Neural crest cell (in vitro differentiated cells): ENCODE measurements around the gene TCF4. TPM values are rescaled to one million over a fixed set of nuclear protein-coding genes. Genes with fewer than 3 reads are reported as not detected.
A peak's percentile ranks its signal among the peaks of the same experiment; 100 is the strongest.

ENCODE experiments used
- DNase-seq: peaks from one replicate; pipeline ENCODE4 v3.0.0; 2021; ENCODE audit warnings: low read depth, mixed read lengths, low spot score
- H3K27ac Mint-ChIP-seq: one replicate; pipeline ENCODE4 v1.8.0; 2021; ENCODE audit warnings: mild to moderate bottlenecking, mixed read lengths; ENCODE audit not compliant: unreplicated experiment
- H3K27me3 Mint-ChIP-seq: 2 replicates; pipeline ENCODE4 v1.8.0; 2021; ENCODE audit warnings: low read depth, mild to moderate bottlenecking, mixed read lengths
- H3K36me3 Mint-ChIP-seq: 2 replicates; pipeline ENCODE4 v1.8.0; 2021; ENCODE audit warnings: low read depth, mild to moderate bottlenecking, mixed read lengths
- H3K4me1 Mint-ChIP-seq: 2 replicates; pipeline ENCODE4 v1.8.0; 2021; ENCODE audit warnings: mixed read lengths
- H3K4me3 Mint-ChIP-seq: one replicate; pipeline ENCODE4 v1.8.0; 2021; ENCODE audit warnings: mild to moderate bottlenecking, mixed read lengths
- H3K9me3 Mint-ChIP-seq: 2 replicates; pipeline ENCODE4 v1.8.0; 2021; ENCODE audit warnings: mixed read lengths
- CTCF ChIP-seq: fragments of 200-600 bp; sonication (generic); conservative IDR thresholded peaks from 2 replicates; pipeline ENCODE4 v1.5.0; 2021; ENCODE audit warnings: antibody characterized with exemption, mild to moderate bottlenecking
- total RNA-seq: library from RNA; stranded (reverse); gene quantifications from 2 replicates; pipeline ENCODE4 v1.2.1, GENCODE V29; 2021

Gene TCF4
- total RNA-seq, 1 donor from 2014 or later, result 89.9 TPM

- no peak for TF ChIP-seq CTCF
- Mint-ChIP-seq H3K9me3 (no peaks in the 10 kb centered on the region), H3K4me1 (peaks cover 49% of the 10 kb centered on the region), H3K27ac (no peak overlapping the region), H3K36me3 (no peaks in the 10 kb centered on the region), H3K27me3 (no peaks in the 10 kb centered on the region), H3K4me3 (no peak overlapping the region)
- no peak for DNase-seq
Measured at GRCh38 chr18:55349685-55350084, 238.3 kb downstream of the TCF4 start.

- no peak for DNase-seq
- Mint-ChIP-seq H3K27ac (no peak overlapping the region), H3K4me3 (no peak overlapping the region), H3K4me1 (peaks cover 28% of the 10 kb centered on the region), H3K27me3 (no peaks in the 10 kb centered on the region), H3K9me3 (no peaks in the 10 kb centered on the region), H3K36me3 (no peaks in the 10 kb centered on the region)
- no peak for TF ChIP-seq CTCF
Measured at GRCh38 chr18:55346961-55347740, 240.8 kb downstream of the TCF4 start.

- no peaks in the 10 kb centered on the region for H3K36me3 Mint-ChIP-seq
- no peak overlapping the region for H3K4me3 Mint-ChIP-seq
- H3K4me1 Mint-ChIP-seq, result peaks cover 21% of the 10 kb centered on the region
- DNase-seq, result no peak
- H3K27ac Mint-ChIP-seq, result no peak overlapping the region
- no peaks in the 10 kb centered on the region for H3K27me3 Mint-ChIP-seq
- no peak for TF ChIP-seq CTCF
- no peaks in the 10 kb centered on the region for H3K9me3 Mint-ChIP-seq
Measured at GRCh38 chr18:55346387-55346786, 241.6 kb downstream of the TCF4 start.

- Mint-ChIP-seq H3K4me1 (peaks cover 12% of the 10 kb centered on the region), H3K36me3 (no peaks in the 10 kb centered on the region), H3K9me3 (no peaks in the 10 kb centered on the region), H3K27ac (no peak overlapping the region), H3K27me3 (no peaks in the 10 kb centered on the region), H3K4me3 (no peak overlapping the region)
- no peak for TF ChIP-seq CTCF
- no peak for DNase-seq
Measured at GRCh38 chr18:55345103-55345950, 242.7 kb downstream of the TCF4 start.

GRCh38 chr18:55343396-55344073 lies 244.5 kb downstream of the TCF4 start:
- H3K4me1 Mint-ChIP-seq, result peaks cover 11% of the 10 kb centered on the region
- no peaks in the 10 kb centered on the region for H3K27me3 Mint-ChIP-seq
- DNase-seq, result no peak
- no peak overlapping the region for H3K27ac Mint-ChIP-seq
- no peaks in the 10 kb centered on the region for H3K36me3 Mint-ChIP-seq
- TF ChIP-seq CTCF, result peak; percentile 72
- H3K9me3 Mint-ChIP-seq, result no peaks in the 10 kb centered on the region
- no peak overlapping the region for H3K4me3 Mint-ChIP-seq
